ENCODE measurements around the gene SYNGR3.

- TF ChIP-seq RAD21 (IDR thresholded peaks at IDR 0.05; ENCODE audit: low read depth) (no peak), CREB1 (IDR thresholded peaks at IDR 0.05; ENCODE audit: low read depth) (no peak), CEBPB (IDR thresholded peaks at IDR 0.05) (no peak), FOXM1 (IDR thresholded peaks at IDR 0.05; ENCODE audit: borderline replicate concordance, low read depth) (no peak), USF1 (IDR thresholded peaks at IDR 0.05) (no peak), TAF1 (IDR thresholded peaks at IDR 0.05; ENCODE audit: low read depth) (no peak), REST (IDR thresholded peaks at IDR 0.05; ENCODE audit: low read depth) (no peak), ZBTB7A (IDR thresholded peaks at IDR 0.05; ENCODE audit: low read depth) (no peak)
These were observed 34.3 kb downstream of the SYNGR3 start for GRCh38 chr16:2024032-2024420.
